OCI-LY3 (cell line): ENCODE results near the gene PPP2R5B.

Experiments used
- H2AFZ ChIP-seq: fragments of 200-600, 300-600 bp; shearing (Covaris generic); 2 replicates; pipeline ENCODE4 v1.6.0; 2014; ENCODE audit warnings: antibody characterized with exemption, low read depth, low read length
- H3K27ac ChIP-seq: fragments of 200-600, 300-600 bp; sonication (generic); 2 replicates; pipeline ENCODE4 v1.5.1; 2014; ENCODE audit warnings: mild to moderate bottlenecking, low read length, moderate library complexity, mixed read lengths
- H3K27me3 ChIP-seq: fragments of 200-600, 300-600 bp; sonication (generic); 2 replicates; pipeline ENCODE4 v1.6.1; 2014; ENCODE audit warnings: low read depth, low read length, mixed read lengths
- H3K36me3 ChIP-seq: fragments of 200-600, 300-600 bp; sonication (generic); replicated peaks from 2 replicates; pipeline ENCODE3; 2014; ENCODE audit warnings: low read depth, low read length, mixed read lengths
- H3K4me1 ChIP-seq: fragments of 300-600, 200-600 bp; sonication (generic); 2 replicates; pipeline ENCODE4 v1.6.1; 2014; ENCODE audit warnings: low read length, mixed read lengths
- H3K4me2 ChIP-seq: fragments of 200-600, 300-600 bp; sonication (generic); 2 replicates; pipeline ENCODE4 v1.6.1; 2014; ENCODE audit warnings: low read length, mixed read lengths
- H3K4me3 ChIP-seq: fragments of 300-600, 200-600 bp; sonication (generic); 2 replicates; pipeline ENCODE4 v1.5.1; 2014; ENCODE audit warnings: antibody characterized with exemption, mild to moderate bottlenecking, low read length, moderate library complexity
- H3K79me2 ChIP-seq: fragments of 300-600, 200-600 bp; shearing (Covaris generic); 2 replicates; pipeline ENCODE4 v1.6.1; 2014; ENCODE audit warnings: mild to moderate bottlenecking, low read length, mixed read lengths
- H3K9ac ChIP-seq: fragments of 300-600, 200-600 bp; shearing (Covaris generic); 2 replicates; pipeline ENCODE4 v1.6.0; 2014; ENCODE audit warnings: mild to moderate bottlenecking, low read length, moderate library complexity
- H3K9me3 ChIP-seq: fragments of 200-600, 300-600 bp; shearing (Covaris generic); 2 replicates; pipeline ENCODE4 v1.6.1; 2014; ENCODE audit warnings: low read length, mixed read lengths; ENCODE audit not compliant: insufficient read depth
- H4K20me1 ChIP-seq: fragments of 200-600, 300-600 bp; sonication (generic); 2 replicates; pipeline ENCODE4 v1.6.1; 2016; ENCODE audit warnings: low read length, mixed read lengths; ENCODE audit not compliant: insufficient read depth
- EZH2phosphoT487 ChIP-seq: fragments of 200-600 bp; shearing (Covaris generic); IDR thresholded peaks from 2 replicates; pipeline ENCODE4 v1.6.1; 2018; ENCODE audit warnings: antibody characterized with exemption, mixed run types, low read depth
- TF ChIP-seq, protein P1 (sequence below): fragments of 200-600, 300-600 bp; sonication (generic); IDR thresholded peaks from 2 replicates; pipeline ENCODE4 v1.5.1; 2014; ENCODE audit warnings: antibody characterized with exemption, low read length, low read depth

Gene PPP2R5B

GRCh38 chr11:64893194-64894069 lies 31.1 kb upstream of the PPP2R5B start:
- Histone ChIP-seq H2AFZ (no peak overlapping the region), H3K36me3 (peaks cover 4% of the 10 kb centered on the region), H3K79me2 (no peaks in the 10 kb centered on the region), H3K4me3 (peak overlapping the region; percentile 29; the same call in 1 of the 2 replicates), H3K4me1 (peaks cover 43% of the 10 kb centered on the region), H3K27me3 (no peaks in the 10 kb centered on the region), H3K4me2 (peak overlapping the region; percentile 61), H3K9ac (peak overlapping the region; percentile 53), H4K20me1 (no peaks in the 10 kb centered on the region), H3K27ac (peak overlapping the region; percentile 12; the same call in 1 of the 2 replicates), H3K9me3 (no peaks in the 10 kb centered on the region)
- TF ChIP-seq EZH2phosphoT487 = no peak
- TF ChIP-seq, protein P1, sequence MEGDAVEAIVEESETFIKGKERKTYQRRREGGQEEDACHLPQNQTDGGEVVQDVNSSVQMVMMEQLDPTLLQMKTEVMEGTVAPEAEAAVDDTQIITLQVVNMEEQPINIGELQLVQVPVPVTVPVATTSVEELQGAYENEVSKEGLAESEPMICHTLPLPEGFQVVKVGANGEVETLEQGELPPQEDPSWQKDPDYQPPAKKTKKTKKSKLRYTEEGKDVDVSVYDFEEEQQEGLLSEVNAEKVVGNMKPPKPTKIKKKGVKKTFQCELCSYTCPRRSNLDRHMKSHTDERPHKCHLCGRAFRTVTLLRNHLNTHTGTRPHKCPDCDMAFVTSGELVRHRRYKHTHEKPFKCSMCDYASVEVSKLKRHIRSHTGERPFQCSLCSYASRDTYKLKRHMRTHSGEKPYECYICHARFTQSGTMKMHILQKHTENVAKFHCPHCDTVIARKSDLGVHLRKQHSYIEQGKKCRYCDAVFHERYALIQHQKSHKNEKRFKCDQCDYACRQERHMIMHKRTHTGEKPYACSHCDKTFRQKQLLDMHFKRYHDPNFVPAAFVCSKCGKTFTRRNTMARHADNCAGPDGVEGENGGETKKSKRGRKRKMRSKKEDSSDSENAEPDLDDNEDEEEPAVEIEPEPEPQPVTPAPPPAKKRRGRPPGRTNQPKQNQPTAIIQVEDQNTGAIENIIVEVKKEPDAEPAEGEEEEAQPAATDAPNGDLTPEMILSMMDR = no peak

DNA sequence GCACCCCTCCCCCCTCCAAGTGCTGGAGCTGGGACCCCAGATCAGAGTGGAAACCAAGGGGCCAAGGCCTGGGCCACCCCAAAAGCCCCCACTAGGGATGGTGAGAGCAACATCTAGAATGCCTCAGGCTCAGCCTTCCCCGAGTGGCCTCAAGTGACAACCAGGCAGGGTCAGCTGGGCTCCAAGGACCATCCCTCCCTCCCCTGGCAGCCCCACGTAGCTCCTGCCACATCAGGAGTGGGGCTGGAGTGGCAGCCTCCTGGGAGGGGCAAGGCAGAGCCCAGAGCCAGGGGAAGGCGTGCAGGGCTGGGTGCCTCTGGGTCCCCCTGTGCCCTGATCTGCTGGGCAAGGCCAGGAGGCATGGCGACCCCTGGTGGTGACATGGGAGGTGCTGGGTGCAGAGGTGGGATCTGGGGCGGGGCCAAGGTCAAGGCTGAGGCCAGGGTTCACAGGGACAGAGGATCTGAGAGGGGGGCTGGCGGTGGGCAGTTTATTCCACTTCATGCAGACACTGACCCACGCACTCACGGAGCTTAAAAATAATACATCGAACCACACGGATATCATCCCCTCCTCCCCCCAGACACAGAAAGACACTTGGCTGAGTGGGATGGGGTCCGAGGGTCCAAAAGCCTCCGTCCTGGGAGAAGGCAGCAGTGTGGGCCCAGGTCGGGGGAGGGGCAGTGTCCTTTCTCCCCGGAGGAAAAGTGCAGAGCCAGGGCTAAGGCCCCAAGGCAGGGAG lies 30.2 kb upstream of the PPP2R5B start:
- Histone ChIP-seq H3K9me3 (no peaks in the 10 kb centered on the region), H2AFZ (no peak overlapping the region), H3K79me2 (no peaks in the 10 kb centered on the region), H3K27ac (peak overlapping the region; percentile 12; the same call in 1 of the 2 replicates), H4K20me1 (no peaks in the 10 kb centered on the region), H3K9ac (peak overlapping the region; percentile 53), H3K4me2 (peak overlapping the region; percentile 61), H3K36me3 (peaks cover 4% of the 10 kb centered on the region), H3K27me3 (no peaks in the 10 kb centered on the region), H3K4me3 (no peak overlapping the region), H3K4me1 (peaks cover 36% of the 10 kb centered on the region)
- TF ChIP-seq, protein P1 = peak; percentile 98
- TF ChIP-seq EZH2phosphoT487 = no peak

DNA sequence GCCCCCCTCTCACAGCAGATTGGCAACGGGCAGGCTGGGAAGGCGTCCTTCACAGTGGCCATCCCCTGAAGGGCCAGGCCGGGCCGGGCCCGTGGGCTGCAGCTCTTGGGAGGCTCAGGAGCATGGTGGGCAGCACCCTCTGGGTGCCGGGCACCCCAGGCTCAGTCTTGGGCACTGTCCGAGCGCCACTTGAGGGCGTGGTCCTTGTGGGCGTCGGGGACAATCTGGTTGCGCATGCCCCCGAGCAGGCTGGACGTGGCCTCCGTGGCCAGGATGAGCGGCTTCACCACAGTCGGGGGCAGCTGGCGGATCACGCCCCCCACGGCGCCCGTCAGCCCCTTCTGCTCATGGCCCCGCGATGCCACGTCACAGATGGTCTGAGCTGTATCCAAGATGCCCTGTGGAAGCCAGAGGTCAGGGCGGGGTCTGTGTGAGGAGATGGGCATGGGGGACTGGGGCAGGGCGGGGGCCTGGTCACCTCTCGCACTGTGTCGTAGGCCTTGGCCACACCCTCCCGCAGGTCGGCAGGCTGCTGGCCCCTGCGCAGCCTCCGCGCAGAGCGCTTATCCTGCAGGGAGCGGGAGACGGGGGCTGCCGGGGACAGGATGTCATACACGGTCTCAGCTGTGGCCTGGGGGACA lies 29.6 kb upstream of the PPP2R5B start:
- Histone ChIP-seq H3K27ac (no peak overlapping the region), H3K4me3 (no peak overlapping the region), H3K4me2 (peak overlapping the region; percentile 15; the same call in 1 of the 2 replicates), H3K9me3 (no peaks in the 10 kb centered on the region), H3K36me3 (peaks cover 4% of the 10 kb centered on the region), H3K4me1 (peaks cover 34% of the 10 kb centered on the region), H3K79me2 (no peaks in the 10 kb centered on the region), H3K9ac (no peak overlapping the region), H4K20me1 (no peaks in the 10 kb centered on the region), H3K27me3 (no peaks in the 10 kb centered on the region), H2AFZ (no peak overlapping the region)
- TF ChIP-seq EZH2phosphoT487 = no peak
- TF ChIP-seq, protein P1 = no peak
